ENCODE measurements around the gene TNFAIP3.
"Not testable (repeated sequence)": the region's sequence is repeated elsewhere in the genome, so short reads cannot be mapped to it uniquely, and the experiment has no call there.

The TNFAIP3 gene

GRCh38 chr6:137879885-137880745, 13.1 kb downstream of the TNFAIP3 start:
- no peak for FAIRE-seq

GRCh38 chr6:137880746-137881521, 13.9 kb downstream of the TNFAIP3 start:
- FAIRE-seq: no peak

- no peak for FAIRE-seq
Measured at GRCh38 chr6:137881522-137881886, 14.4 kb downstream of the TNFAIP3 start.

- FAIRE-seq: no peak
Measured at GRCh38 chr6:137882225-137882961, 15.3 kb downstream of the TNFAIP3 start.

GRCh38 chr6:137883400-137884148, 16.5 kb downstream of the TNFAIP3 start:
- no peak for FAIRE-seq

GRCh38 chr6:137884149-137884909, 17.3 kb downstream of the TNFAIP3 start:
- FAIRE-seq: no peak

GRCh38 chr6:137884910-137885229, 17.8 kb downstream of the TNFAIP3 start:
- FAIRE-seq: not testable (repeated sequence)

- FAIRE-seq: not testable (repeated sequence)
Measured at GRCh38 chr6:137886226-137886625, 19.2 kb downstream of the TNFAIP3 start.

GRCh38 chr6:137890983-137891537, 24.0 kb downstream of the TNFAIP3 start:
- no peak for FAIRE-seq

GRCh38 chr6:137892271-137892708, 25.2 kb downstream of the TNFAIP3 start:
- FAIRE-seq: no peak

GRCh38 chr6:137893181-137893580, 26.1 kb downstream of the TNFAIP3 start:
- no peak for FAIRE-seq

- no peak for FAIRE-seq
Measured at GRCh38 chr6:137893726-137894125, 26.7 kb downstream of the TNFAIP3 start.

- FAIRE-seq: not testable (repeated sequence)
Measured at GRCh38 chr6:137894378-137894777, 27.3 kb downstream of the TNFAIP3 start.

GRCh38 chr6:137894779-137895385, 27.8 kb downstream of the TNFAIP3 start:
- no peak for FAIRE-seq

GRCh38 chr6:137896647-137897046, 29.6 kb downstream of the TNFAIP3 start:
- no peak for FAIRE-seq

- FAIRE-seq: no peak
Measured at GRCh38 chr6:137900815-137901214, 33.8 kb downstream of the TNFAIP3 start.

- FAIRE-seq: no peak
Measured at GRCh38 chr6:137901454-137901853, 34.4 kb downstream of the TNFAIP3 start.

GRCh38 chr6:137902699-137903098, 35.6 kb downstream of the TNFAIP3 start:
- no peak for FAIRE-seq

GRCh38 chr6:137903274-137903932, 36.3 kb downstream of the TNFAIP3 start:
- no peak for FAIRE-seq
